ENCODE measurements around the gene AADAC.
"Not testable (repeated sequence)": the region's sequence is repeated elsewhere in the genome, so short reads cannot be mapped to it uniquely, and the experiment has no call there.

The AADAC gene

DNA sequence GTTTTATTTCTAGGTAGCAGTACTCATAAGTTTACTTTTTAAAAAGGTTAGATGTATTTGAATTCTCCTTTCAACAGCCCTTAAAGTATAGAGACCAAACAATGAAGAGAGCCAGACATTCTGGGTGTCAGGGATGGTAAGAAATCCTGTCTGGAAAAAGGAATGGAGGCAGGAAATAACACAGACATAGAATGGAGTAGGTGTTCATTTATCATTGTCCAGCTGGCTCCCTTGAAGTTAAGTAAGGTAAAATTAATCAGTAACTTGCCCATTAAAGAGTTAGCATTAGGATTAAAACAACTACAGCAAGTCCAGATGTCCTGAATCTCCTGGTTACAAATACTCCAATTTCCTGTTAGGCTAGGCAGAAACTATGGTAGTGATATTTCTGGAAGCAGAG is 46.0 kb downstream of the AADAC start:
- DNase-seq, result no peak

DNA sequence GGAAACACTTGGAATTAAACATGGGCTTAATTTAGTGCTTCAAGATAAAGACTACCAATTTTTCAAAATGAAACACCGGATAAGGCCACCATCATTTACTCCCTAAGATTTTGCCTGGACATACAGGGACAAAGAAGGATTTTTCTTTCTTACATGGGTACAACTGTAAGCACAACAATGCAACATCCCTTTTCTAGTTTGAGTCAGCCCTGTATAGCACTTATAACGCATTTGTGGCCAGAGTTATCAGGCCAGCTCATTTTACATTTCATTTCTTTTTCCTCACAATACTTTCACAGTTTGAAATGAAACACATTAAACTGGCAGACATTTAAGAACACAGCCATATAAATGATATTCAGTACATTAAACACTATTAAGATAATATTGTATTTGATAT is 49.7 kb downstream of the AADAC start:
- DNase-seq, result no peak

DNA sequence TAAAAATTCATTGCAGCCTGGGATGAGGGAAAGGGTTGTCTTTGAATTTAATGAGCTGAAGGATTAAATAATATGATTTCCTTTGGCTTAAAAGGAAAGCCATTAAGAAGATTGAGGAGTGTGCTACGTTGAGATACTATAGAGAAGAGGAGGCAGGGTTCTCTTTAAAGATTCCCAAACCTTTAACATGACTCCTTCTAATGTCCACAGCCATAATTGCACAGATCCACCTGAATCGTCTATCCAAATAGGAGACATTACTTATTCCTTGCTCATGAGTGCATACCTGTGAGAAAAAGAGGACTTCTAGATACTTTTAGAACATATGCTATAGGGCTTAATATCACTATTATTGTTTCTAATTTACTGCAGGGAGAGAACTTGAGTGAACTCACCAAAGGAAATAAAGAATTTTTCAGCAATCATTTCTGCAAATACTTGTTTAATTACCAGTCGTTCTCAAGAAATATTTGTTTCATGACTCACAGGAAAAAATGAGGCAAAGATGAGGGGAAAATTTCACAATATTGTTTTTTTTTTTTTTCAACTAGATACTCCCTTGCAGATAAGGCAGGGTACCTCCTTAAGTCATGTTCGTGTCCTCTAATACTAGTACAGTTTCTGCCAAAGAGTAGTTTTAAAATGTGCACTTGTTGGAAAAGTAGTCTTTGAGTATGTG is 50.6 kb downstream of the AADAC start:
- no peak for DNase-seq

- no peak for DNase-seq
Observed at GRCh38 chr3:151866711-151867410, 52.9 kb downstream of the AADAC start.

- DNase-seq, result no peak
Observed at GRCh38 chr3:151867666-151868065, 53.8 kb downstream of the AADAC start.

- no peak for DNase-seq
Observed at GRCh38 chr3:151869181-151869580, 55.3 kb downstream of the AADAC start.

GRCh38 chr3:151871639-151872468 is 57.9 kb downstream of the AADAC start:
- DNase-seq, result no peak

DNA sequence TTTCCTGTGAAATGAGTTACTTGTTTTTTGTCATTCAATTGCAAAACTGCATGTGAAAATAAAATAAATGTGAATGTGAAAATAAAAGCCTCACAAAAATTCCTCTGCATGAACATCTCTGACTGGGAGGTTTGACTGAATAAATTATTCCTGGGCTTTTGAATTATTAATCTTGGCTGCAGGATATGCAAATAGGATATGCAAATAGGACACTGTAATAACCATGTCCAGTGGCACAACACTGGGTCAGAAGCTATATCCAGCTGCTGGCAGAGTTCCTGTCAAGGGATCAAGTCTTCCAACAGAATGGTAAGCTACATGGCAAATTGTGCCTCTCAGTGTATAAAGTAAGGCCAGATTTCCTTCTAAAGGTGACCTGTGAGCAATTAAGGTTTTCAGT is 59.5 kb downstream of the AADAC start, which contains the start of gene SUCNR1:
SUCNR1 (plus strand) TSS at position 246 of the 400 bp plus-strand sequence. CDS start 6,250 bp downstream, outside the sequence.
- no peak for DNase-seq

DNA sequence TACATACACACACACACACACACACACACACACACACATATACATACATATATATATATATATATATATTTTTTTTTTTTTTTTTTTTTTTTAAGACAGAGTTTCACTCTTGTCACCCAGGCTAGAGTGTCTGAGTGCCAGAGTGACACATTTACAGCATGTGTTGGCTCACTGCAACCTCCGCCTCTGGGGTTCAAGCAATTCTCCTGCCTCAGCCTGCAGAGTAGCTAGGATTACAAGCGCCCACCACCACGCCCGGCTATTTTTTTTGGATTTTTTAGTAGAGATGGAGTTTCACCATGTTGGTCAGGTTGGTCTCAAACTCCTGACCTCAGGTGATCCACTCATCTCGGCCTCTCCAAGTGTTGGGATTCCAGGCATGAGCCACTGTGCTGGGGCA is 60.2 kb downstream of the AADAC start:
- DNase-seq, result not testable (repeated sequence)

GRCh38 chr3:151875759-151876158 is 61.8 kb downstream of the AADAC start:
- DNase-seq, result no peak

DNA sequence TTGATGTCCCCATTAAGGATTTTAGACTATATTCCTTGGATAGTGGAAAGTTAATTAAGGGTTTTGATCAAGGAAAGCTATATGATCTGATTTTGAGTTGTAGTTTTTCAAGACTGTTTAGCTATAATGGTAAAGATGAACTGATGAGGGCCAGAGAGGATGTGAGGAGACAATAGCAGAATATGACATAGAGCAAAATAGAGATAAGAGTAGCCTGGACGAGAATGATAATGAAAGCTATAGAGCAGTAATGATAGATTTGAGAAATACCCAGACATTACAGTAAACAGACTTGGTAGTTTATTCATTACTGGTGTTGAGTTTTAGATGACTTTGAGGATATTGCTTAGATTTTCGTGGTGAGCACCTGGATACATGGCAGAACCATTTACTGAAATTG is 63.4 kb downstream of the AADAC start:
- DNase-seq, result no peak

Measured in activated naive CD4-positive, alpha-beta T cell (primary cell).